Vagina (tissue), 2 donors: ENCODE results near the gene SLC16A5. TPM values are rescaled to one million over a fixed set of nuclear protein-coding genes. Genes with fewer than 3 reads are reported as not detected.

Experiments
- DNase-seq, 2 donors: peaks; one replicate each; pipeline ENCODE4 v3.0.0-alpha.2; 2017; ENCODE audit errors: extremely low spot score in 2 of 2
- H3K27ac ChIP-seq: fragments of 200-600 bp; sonication (generic); one replicate; pipeline ENCODE4 v1.5.1; 2019
- H3K27me3 ChIP-seq: fragments of 200-600 bp; sonication (generic); one replicate; pipeline ENCODE4 v1.5.1; 2019
- H3K36me3 ChIP-seq, 2 donors: fragments of 200-600 bp; sonication (generic); one replicate each; pipeline ENCODE4 v1.5.1; 2017 to 2019
- H3K4me1 ChIP-seq: fragments of 200-600 bp; sonication (generic); one replicate; pipeline ENCODE4 v1.5.1; 2019
- H3K4me3 ChIP-seq, 2 donors: fragments of 200-600 bp; sonication (generic); 1 replicate in 1 of 2; 2 replicates in 1 of 2; pipeline ENCODE4 v1.5.1; 2016 to 2019
- H3K9me3 ChIP-seq: fragments of 200-600 bp; sonication (generic); one replicate; pipeline ENCODE4 v1.5.1; 2019
- POLR2A ChIP-seq, 2 donors: fragments of 450-650 bp; IDR thresholded peaks; one replicate each; pipeline ENCODE4 v1.6.1; 2017; ENCODE audit warnings: antibody characterized with exemption in 2 of 2, mild to moderate bottlenecking in 2 of 2, moderate library complexity in 2 of 2
- POLR2AphosphoS5 ChIP-seq, 2 donors: sonication (generic); formaldehyde crosslinking; IDR thresholded peaks; one replicate each; pipeline ENCODE4 v1.9.0; 2017; ENCODE audit warnings: antibody characterized with exemption in 2 of 2, mild to moderate bottlenecking in 2 of 2, low read depth in 1 of 2; ENCODE audit not compliant: insufficient read depth in 1 of 2
- intact Hi-C: fragments of 100-400 bp; cut with DNase I; formaldehyde crosslinking; loops from one replicate; pipeline ENCODE4 v1.15.1; 2023
- total RNA-seq: library from RNA; depleted of rRNA; stranded (reverse); fragments of >200 nt; gene quantifications from one replicate; pipeline ENCODE4 v1.2.3, GENCODE V29; 2016
- TF ChIP-seq, protein P1 (sequence below), 3 experiments: fragments of 450-650 bp in 2 of 3; fragments of 200-600 bp in 1 of 3; sonication (generic) in 1 of 3; IDR thresholded peaks; one replicate each; pipeline ENCODE4 v1.5.1; 2017 to 2019; ENCODE audit warnings: antibody characterized with exemption in 3 of 3, mild to moderate bottlenecking in 2 of 3, moderate library complexity in 2 of 3

The SLC16A5 gene
- total RNA-seq, 1 donor from 2014 or later = 26.8 TPM

DNA sequence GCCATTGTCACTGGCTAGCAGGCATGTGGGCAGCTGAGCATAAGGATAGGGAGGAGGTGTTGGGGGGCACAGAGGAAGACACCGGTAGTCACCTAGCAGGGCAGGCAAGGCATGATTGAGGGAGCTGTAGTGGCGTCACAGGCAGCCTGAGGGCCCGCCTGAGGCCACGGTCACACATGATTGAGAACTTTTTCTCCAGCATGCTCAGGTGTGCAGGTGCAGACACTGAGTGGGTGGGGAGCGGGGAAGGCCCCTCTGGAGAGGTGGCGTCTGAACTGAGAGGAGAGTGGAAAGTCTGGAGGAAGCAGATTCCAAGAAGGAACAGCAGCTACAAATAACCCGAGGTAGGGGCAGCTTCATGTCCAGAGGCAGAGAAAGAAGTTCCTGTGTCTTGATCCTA is 11.1 kb downstream of the SLC16A5 start:
- no peaks in the 10 kb centered on the region for H3K27me3 ChIP-seq
- H3K4me1 ChIP-seq = peaks cover 18% of the 10 kb centered on the region
- H3K9me3 ChIP-seq = no peaks in the 10 kb centered on the region
- H3K4me3 ChIP-seq = no peak overlapping the region
- intact Hi-C loops = no loop called here
- H3K36me3 ChIP-seq = peaks cover 0 to 13% of the 10 kb centered on the region in 2 donors
- no peak overlapping the region for H3K27ac ChIP-seq
- no peak for TF ChIP-seq POLR2AphosphoS5 (IDR thresholded peaks at IDR 0.05; ENCODE audit: insufficient read depth in 1 of 2, low read depth in 1 of 2)
- TF ChIP-seq POLR2A (IDR thresholded peaks at IDR 0.05) = no peak
- TF ChIP-seq, protein P1, sequence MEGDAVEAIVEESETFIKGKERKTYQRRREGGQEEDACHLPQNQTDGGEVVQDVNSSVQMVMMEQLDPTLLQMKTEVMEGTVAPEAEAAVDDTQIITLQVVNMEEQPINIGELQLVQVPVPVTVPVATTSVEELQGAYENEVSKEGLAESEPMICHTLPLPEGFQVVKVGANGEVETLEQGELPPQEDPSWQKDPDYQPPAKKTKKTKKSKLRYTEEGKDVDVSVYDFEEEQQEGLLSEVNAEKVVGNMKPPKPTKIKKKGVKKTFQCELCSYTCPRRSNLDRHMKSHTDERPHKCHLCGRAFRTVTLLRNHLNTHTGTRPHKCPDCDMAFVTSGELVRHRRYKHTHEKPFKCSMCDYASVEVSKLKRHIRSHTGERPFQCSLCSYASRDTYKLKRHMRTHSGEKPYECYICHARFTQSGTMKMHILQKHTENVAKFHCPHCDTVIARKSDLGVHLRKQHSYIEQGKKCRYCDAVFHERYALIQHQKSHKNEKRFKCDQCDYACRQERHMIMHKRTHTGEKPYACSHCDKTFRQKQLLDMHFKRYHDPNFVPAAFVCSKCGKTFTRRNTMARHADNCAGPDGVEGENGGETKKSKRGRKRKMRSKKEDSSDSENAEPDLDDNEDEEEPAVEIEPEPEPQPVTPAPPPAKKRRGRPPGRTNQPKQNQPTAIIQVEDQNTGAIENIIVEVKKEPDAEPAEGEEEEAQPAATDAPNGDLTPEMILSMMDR (IDR thresholded peaks at IDR 0.05) = no peak
- DNase-seq = no peak

DNA sequence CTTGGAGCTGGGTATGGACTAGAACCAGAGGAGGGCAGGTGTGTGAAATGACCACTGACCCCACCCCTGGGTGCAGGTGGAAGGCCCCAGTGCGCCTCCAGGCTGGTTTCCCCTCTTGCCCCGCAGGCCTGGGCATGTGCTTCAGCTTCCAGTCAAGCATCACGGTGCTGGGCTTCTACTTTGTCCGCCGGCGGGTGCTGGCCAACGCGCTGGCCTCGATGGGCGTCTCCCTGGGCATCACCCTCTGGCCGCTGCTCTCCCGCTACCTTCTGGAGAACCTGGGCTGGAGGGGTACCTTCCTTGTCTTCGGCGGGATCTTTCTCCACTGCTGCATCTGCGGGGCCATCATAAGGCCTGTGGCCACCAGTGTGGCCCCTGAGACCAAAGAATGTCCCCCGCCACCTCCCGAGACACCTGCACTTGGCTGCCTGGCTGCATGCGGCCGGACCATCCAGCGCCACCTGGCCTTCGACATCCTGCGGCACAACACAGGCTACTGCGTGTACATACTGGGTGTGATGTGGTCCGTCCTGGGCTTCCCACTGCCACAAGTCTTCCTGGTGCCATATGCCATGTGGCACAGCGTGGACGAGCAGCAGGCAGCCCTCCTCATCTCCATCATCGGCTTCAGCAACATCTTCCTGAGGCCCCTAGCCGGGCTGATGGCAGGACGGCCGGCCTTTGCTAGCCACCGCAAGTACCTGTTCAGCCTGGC is 12.3 kb downstream of the SLC16A5 start:
- Histone ChIP-seq H3K27me3 (no peaks in the 10 kb centered on the region), H3K4me3 (no peak overlapping the region), H3K4me1 (peaks cover 10% of the 10 kb centered on the region), H3K9me3 (no peaks in the 10 kb centered on the region), H3K27ac (no peak overlapping the region), H3K36me3 (peaks cover 0 to 13% of the 10 kb centered on the region in 2 donors)
- DNase-seq = no peak
- intact Hi-C loops = loop anchor here (10.0 kb wide), 1 partner anchor 765 kb away; no protein-coding TSS in a partner anchor
- TF ChIP-seq, protein P1 (IDR thresholded peaks at IDR 0.05) = no peak
- TF ChIP-seq POLR2A (IDR thresholded peaks at IDR 0.05) (no peak), POLR2AphosphoS5 (IDR thresholded peaks at IDR 0.05; ENCODE audit: insufficient read depth in 1 of 2, low read depth in 1 of 2) (no peak)

DNA sequence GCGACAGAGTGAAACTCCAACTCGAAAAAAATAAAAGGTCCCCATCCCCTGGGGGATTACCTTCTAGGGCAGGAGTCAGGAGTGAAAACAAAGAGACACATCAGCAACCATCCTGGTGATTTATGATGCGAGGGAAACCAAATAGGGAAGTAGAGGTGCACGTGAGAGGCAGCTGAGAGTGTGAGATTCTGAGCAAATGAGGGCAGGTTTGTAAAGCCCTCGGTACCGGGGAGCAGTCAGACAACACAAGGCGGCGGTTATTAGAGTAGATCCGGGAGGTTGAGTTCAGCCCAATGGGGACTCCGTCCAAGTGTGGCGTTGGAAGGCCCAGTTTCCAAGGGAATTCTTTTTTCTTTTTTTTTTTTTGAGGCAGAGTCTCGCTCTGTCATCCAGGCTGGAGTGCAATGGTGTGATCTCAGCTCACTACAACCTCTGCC is 14.6 kb downstream of the SLC16A5 start:
- Histone ChIP-seq H3K27me3 (no peaks in the 10 kb centered on the region), H3K4me1 (no peaks in the 10 kb centered on the region), H3K27ac (no peak overlapping the region), H3K9me3 (no peaks in the 10 kb centered on the region), H3K36me3 (peaks cover 0 to 13% of the 10 kb centered on the region in 2 donors), H3K4me3 (no peak overlapping the region)
- intact Hi-C loops = loop anchor here (10.0 kb wide), 1 partner anchor 762 kb away; no protein-coding TSS in a partner anchor
- DNase-seq = no peak
- TF ChIP-seq, protein P1 (IDR thresholded peaks at IDR 0.05) = no peak
- TF ChIP-seq POLR2AphosphoS5 (IDR thresholded peaks at IDR 0.05; ENCODE audit: insufficient read depth in 1 of 2, low read depth in 1 of 2) (no peak), POLR2A (IDR thresholded peaks at IDR 0.05) (no peak)

DNA sequence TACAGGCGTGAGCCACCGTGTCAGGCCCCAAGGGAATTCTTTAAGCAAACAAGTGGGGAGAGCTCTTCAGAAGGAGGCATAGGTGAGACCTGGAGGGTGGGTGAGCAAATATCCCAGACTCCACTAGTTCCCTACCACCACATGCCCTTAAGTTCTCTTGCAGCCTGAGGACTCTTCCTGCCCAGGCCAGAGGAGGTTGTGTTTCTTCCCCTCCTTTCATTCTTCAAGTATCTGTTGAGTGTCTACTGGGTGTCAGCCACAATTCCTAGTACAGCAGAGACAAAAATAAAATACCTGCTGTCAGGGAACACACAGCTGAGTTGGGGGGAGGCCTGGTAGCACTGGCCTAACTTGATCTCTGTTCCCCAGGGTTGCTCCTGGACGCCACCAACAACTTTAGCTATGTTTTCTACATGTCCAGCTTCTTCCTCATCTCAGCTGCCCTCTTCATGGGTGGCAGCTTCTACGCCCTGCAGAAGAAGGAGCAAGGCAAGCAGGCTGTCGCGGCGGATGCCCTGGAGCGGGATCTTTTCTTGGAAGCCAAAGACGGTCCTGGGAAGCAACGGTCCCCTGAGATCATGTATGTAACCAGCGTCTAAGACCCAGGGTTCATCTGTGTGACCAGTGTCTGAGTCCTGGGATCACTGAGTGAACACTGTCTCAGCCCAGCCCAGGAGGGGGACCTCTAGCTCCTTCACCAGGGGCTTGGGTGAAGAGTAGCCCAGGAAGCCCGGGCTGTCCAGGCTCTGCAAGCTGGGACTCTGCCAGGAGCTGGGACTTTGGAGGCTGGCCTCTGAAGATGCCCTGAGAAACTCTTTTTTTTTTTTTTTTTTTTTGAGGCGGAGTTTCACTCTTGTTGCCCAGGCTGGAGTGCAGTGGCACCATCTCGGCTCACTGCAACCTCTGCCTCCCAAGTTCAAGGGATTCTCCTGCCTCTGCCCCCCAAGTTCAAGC is 16.1 kb downstream of the SLC16A5 start:
- DNase-seq = no peak
- TF ChIP-seq POLR2A (IDR thresholded peaks at IDR 0.05) (no peak), POLR2AphosphoS5 (IDR thresholded peaks at IDR 0.05; ENCODE audit: insufficient read depth in 1 of 2, low read depth in 1 of 2) (no peak)
- TF ChIP-seq, protein P1 (IDR thresholded peaks at IDR 0.05) = no peak
- Histone ChIP-seq H3K27me3 (no peaks in the 10 kb centered on the region), H3K27ac (no peak overlapping the region), H3K4me3 (no peak overlapping the region), H3K36me3 (peaks cover 0 to 13% of the 10 kb centered on the region in 2 donors), H3K9me3 (no peaks in the 10 kb centered on the region), H3K4me1 (peaks cover 3% of the 10 kb centered on the region)
- intact Hi-C loops = loop anchor here (10.0 kb wide), 1 partner anchor 761 kb away; no protein-coding TSS in a partner anchor
